SK-N-SH (cell line): ENCODE results near the gene TTC28. TPM values are rescaled to one million over a fixed set of nuclear protein-coding genes. Genes with fewer than 3 reads are reported as not detected.

Experiments used
- CTCF ChIA-PET: fragments of 300-600, 350-600 bp; formaldehyde crosslinking; extraction: SDS; loops from one replicate; lab custom pipeline; 2021; lab: Yijun Ruan, JAX
- POLR2A ChIA-PET: fragments of 350-600 bp; sonication (Branson Sonifier 250); formaldehyde crosslinking; extraction: SDS; loops from one replicate; lab custom pipeline; 2020; ENCODE audit warnings: antibody characterized with exemption, inconsistent platforms; lab: Yijun Ruan, JAX
- DNase-seq: peaks from one replicate; pipeline ENCODE4 v3.0.0; 2012
- H2AFZ ChIP-seq: fragments of 200-600 bp; sonication (generic); 2 replicates; pipeline ENCODE4 v1.8.1; 2016; ENCODE audit warnings: antibody characterized with exemption, mild to moderate bottlenecking, low read depth
- H3F3A ChIP-seq: fragments of 200-600 bp; sonication (generic); replicated peaks from 2 replicates; pipeline ENCODE3; 2016; ENCODE audit warnings: antibody characterized with exemption, mild to moderate bottlenecking; ENCODE audit not compliant: insufficient read depth
- H3K27ac ChIP-seq, 2 experiments: fragments of 200-500 bp in 1 of 2; fragments of 200-600 bp in 1 of 2; sonication (Bioruptor generic) in 1 of 2; sonication (generic), shearing (Covaris generic) in 1 of 2; 2 replicates each; pipeline versions ENCODE4 v1.5.1 to v1.6.1; 2014 to 2016; ENCODE audit warnings: low read depth in 2 of 2, inconsistent platforms in 1 of 2, low read length in 1 of 2, mild to moderate bottlenecking in 1 of 2, mixed read lengths in 1 of 2
- H3K27me3 ChIP-seq: fragments of 200-600 bp; sonication (generic), shearing (Covaris generic); 2 replicates; pipeline ENCODE4 v1.6.1; 2016; ENCODE audit warnings: mixed run types; ENCODE audit not compliant: insufficient read depth
- H3K36me3 ChIP-seq, 2 experiments: fragments of 200-500 bp in 1 of 2; fragments of 200-600 bp in 1 of 2; sonication (Bioruptor generic) in 1 of 2; sonication (generic) in 1 of 2; replicated peaks in 1 of 2; 2 replicates each; pipeline versions ENCODE3 to v1.5.1; 2014 to 2016; ENCODE audit warnings: low read length in 1 of 2, mild to moderate bottlenecking in 1 of 2; ENCODE audit not compliant: insufficient read depth in 2 of 2, control insufficient read depth in 1 of 2
- H3K4me1 ChIP-seq, 2 experiments: fragments of 200-500 bp in 1 of 2; fragments of 200-600 bp in 1 of 2; sonication (Bioruptor generic) in 1 of 2; sonication (generic), shearing (Covaris generic) in 1 of 2; 2 replicates each; pipeline versions ENCODE4 v1.5.1 to v1.6.1; 2014 to 2016; ENCODE audit warnings: low read depth in 1 of 2, low read length in 1 of 2, mixed run types in 1 of 2; ENCODE audit not compliant: insufficient read depth in 2 of 2, control insufficient read depth in 1 of 2
- H3K4me2 ChIP-seq: fragments of 200-600 bp; sonication (generic), shearing (Covaris generic); 2 replicates; pipeline ENCODE4 v1.6.1; 2017; ENCODE audit warnings: mixed run types
- H3K4me3 ChIP-seq, 2 experiments: fragments of 200-500 bp in 1 of 2; fragments of 200-600 bp in 1 of 2; sonication (Bioruptor generic) in 1 of 2; sonication (generic), shearing (Covaris generic) in 1 of 2; 2 replicates each; pipeline versions ENCODE4 v1.5.1 to v1.8.1; 2014 to 2016; ENCODE audit warnings: low read depth in 2 of 2, inconsistent platforms in 1 of 2, low read length in 1 of 2, mild to moderate bottlenecking in 1 of 2, mixed read lengths in 1 of 2, moderate library complexity in 1 of 2
- H3K79me2 ChIP-seq: fragments of 200-600 bp; sonication (generic); 2 replicates; pipeline ENCODE4 v1.8.1; 2017; ENCODE audit warnings: mild to moderate bottlenecking; ENCODE audit not compliant: insufficient read depth
- H3K9ac ChIP-seq: fragments of 200-600 bp; sonication (generic); 2 replicates; pipeline ENCODE4 v1.6.1; 2017; ENCODE audit warnings: mixed run types
- H3K9me2 ChIP-seq: fragments of 200-600 bp; sonication (generic); 2 replicates; pipeline ENCODE4 v1.6.1; 2017; ENCODE audit warnings: mixed run types
- H3K9me3 ChIP-seq: fragments of 200-600 bp; sonication (generic); 2 replicates; pipeline ENCODE4 v1.6.1; 2017; ENCODE audit warnings: mixed run types, mild to moderate bottlenecking, moderate library complexity
- H4K20me1 ChIP-seq: fragments of 200-600 bp; sonication (generic); 2 replicates; pipeline ENCODE4 v1.6.1; 2017; ENCODE audit warnings: mild to moderate bottlenecking, mixed run types; ENCODE audit not compliant: insufficient read depth
- EZH2phosphoT487 ChIP-seq: fragments of 200-600 bp; sonication (generic); IDR thresholded peaks from 2 replicates; pipeline ENCODE4 v1.6.1; 2017; ENCODE audit warnings: low read depth, mixed run types, mild to moderate bottlenecking, antibody characterized with exemption, moderate library complexity, borderline replicate concordance
- FOXM1 ChIP-seq: IDR thresholded peaks from 2 replicates; pipeline ENCODE4 v1.4.0; 2012; ENCODE audit warnings: low read depth, mild to moderate bottlenecking
- GABPA ChIP-seq: IDR thresholded peaks from 2 replicates; pipeline ENCODE4 v1.4.0; 2012; ENCODE audit warnings: low read depth, mild to moderate bottlenecking
- GATA2 ChIP-seq: sonication (generic); formaldehyde crosslinking; IDR thresholded peaks from 2 replicates; pipeline ENCODE4 v1.5.0; 2020; ENCODE audit warnings: mild to moderate bottlenecking, missing genetic modification reagents
- MEF2A ChIP-seq: IDR thresholded peaks from 2 replicates; pipeline ENCODE4 v1.4.0; 2012; ENCODE audit warnings: low read depth, borderline replicate concordance
- MXI1 ChIP-seq: IDR thresholded peaks from 2 replicates; pipeline ENCODE4 v1.6.1; 2012; ENCODE audit warnings: mild to moderate bottlenecking, low read depth, low read length, improper control_type of control experiment
- NFIC ChIP-seq: IDR thresholded peaks from 2 replicates; pipeline ENCODE4 v1.4.0; 2012; ENCODE audit warnings: borderline replicate concordance
- NRF1 ChIP-seq: IDR thresholded peaks from 2 replicates; pipeline ENCODE4 v1.6.1; 2012; ENCODE audit warnings: low read depth, mild to moderate bottlenecking, low read length
- POLR2AphosphoS5 ChIP-seq: IDR thresholded peaks from 2 replicates; pipeline ENCODE4 v1.6.1; 2012; ENCODE audit warnings: low read depth, low read length
- RAD21 ChIP-seq: IDR thresholded peaks from 2 replicates; pipeline ENCODE4 v1.6.1; 2012; ENCODE audit warnings: mild to moderate bottlenecking, low read length
- RXRA ChIP-seq: IDR thresholded peaks from 2 replicates; pipeline ENCODE4 v1.4.0; 2012; ENCODE audit warnings: low read depth, mild to moderate bottlenecking, borderline replicate concordance
- SIN3A ChIP-seq: IDR thresholded peaks from 2 replicates; pipeline ENCODE4 v1.6.1; 2012; ENCODE audit warnings: low read depth, mild to moderate bottlenecking, low read length, moderate library complexity, borderline replicate concordance
- SMC3 ChIP-seq: IDR thresholded peaks from 2 replicates; pipeline ENCODE4 v1.6.1; 2012; ENCODE audit warnings: low read depth, low read length, improper control_type of control experiment
- TCF12 ChIP-seq: IDR thresholded peaks from 2 replicates; pipeline ENCODE4 v1.4.0; 2012
- TEAD4 ChIP-seq: IDR thresholded peaks from 2 replicates; pipeline ENCODE4 v1.4.0; 2012; ENCODE audit warnings: mild to moderate bottlenecking, borderline replicate concordance; ENCODE audit not compliant: insufficient read depth
- WGBS: methylation state at CpG from one replicate; pipeline ENCODE4 v1.1.6; 2017; ENCODE audit warnings: low lambda C conversion rate; 5-methylcytosine and 5-hydroxymethylcytosine counted together
- polyA plus RNA-seq, 3 experiments: library from polyadenylated mRNA; depleted of rRNA; stranded (reverse); fragments of >200 nt; gene quantifications; 2 replicates each; pipeline ENCODE4 v1.2.3, GENCODE V29; 2012
- TF ChIP-seq, protein P1 (sequence below): fragments of 200-600 bp; sonication (generic); IDR thresholded peaks from 2 replicates; pipeline ENCODE4 v1.6.1; 2017; ENCODE audit warnings: antibody characterized with exemption, mild to moderate bottlenecking, moderate library complexity
- TF ChIP-seq, protein P2 (sequence below): IDR thresholded peaks from 2 replicates; pipeline ENCODE4 v1.4.0; 2012; ENCODE audit warnings: low read depth
- TF ChIP-seq, protein P3 (sequence below): IDR thresholded peaks from 2 replicates; pipeline ENCODE4 v1.6.1; 2012; ENCODE audit warnings: mild to moderate bottlenecking, low read depth, low read length, moderate library complexity
- TF ChIP-seq, protein P4 (sequence below): IDR thresholded peaks from 2 replicates; pipeline ENCODE4 v1.4.0; 2012; ENCODE audit warnings: low read depth, borderline replicate concordance

The TTC28 gene
- polyA plus RNA-seq, 1 of the 3 experiments (the other 2 are of a cell fraction): 5.9 TPM

DNA sequence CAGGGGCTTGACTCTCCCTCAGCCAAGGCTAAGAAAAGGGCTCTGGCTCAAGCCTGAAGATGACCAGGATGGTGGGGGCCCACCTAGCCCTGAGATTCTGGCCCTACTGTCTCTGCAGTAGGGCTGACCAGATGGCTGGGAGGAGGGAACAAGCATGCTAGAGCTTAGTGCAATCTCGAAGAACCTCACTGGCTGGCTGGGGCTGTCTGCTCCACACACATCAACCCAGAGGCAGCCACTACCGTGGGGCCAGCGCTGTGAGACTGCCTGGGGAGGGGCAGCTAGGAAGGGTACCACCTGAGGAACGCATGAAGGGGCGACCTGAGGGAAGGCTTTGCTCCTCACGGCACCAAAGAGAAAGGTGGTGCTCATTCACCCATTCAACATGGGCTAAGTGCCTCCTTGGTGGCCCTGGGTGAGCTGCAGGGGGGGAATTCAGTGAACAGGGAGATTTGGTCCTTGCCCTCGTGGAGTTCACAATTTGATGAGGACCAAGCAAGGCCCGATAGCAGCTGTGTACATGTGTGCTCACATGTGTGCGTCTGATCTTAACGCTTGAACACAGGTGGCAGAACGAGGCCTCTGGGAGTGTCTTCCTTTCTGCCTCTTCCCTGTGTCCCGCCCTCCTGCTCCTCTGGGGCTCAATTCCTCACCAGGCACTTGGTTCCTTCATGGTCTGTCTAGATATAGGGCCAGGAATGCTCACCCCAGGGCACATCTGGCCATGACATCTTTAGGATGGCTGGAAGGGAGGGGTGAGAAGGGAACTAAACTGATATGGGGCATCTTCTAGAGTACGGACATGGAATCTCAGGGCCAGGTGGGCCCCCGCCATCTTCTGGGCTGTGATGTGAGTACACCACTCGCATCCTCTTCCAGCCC lies 658.3 kb downstream of the TTC28 start:
- POLR2A ChIA-PET: interaction anchor here (1.0 to 1.4 kb wide), 2 partner anchors 7 to 421 kb away, joined by 3 to 4 read pairs; no protein-coding TSS in a partner anchor
- peak overlapping the region; percentile 4 to 91; a peak in 2 of 4 replicates for H3K27ac ChIP-seq
- no peak for DNase-seq

More for the DNA sequence above, 658.3 kb downstream of the TTC28 start:
- Histone ChIP-seq H3K9me3 (no peaks in the 10 kb centered on the region), H2AFZ (no peak overlapping the region), H3K4me2 (peak overlapping the region; percentile 49; the same call in 1 of the 2 replicates), H3K79me2 (no peaks in the 10 kb centered on the region), H3K4me1 (peaks cover 8 to 99% of the 10 kb centered on the region in 2 experiments; a peak in 3 of 4 replicates), H3K9me2 (no peaks in the 10 kb centered on the region), H3K9ac (no peak overlapping the region), H3K27me3 (no peaks in the 10 kb centered on the region), H3K36me3 (no peaks in the 10 kb centered on the region), H4K20me1 (no peaks in the 10 kb centered on the region; the same call in 1 of the 2 replicates), H3F3A (peaks cover 4% of the 10 kb centered on the region), H3K4me3 (no peak overlapping the region)
- CTCF ChIA-PET: interaction anchor here (0.8 to 32.5 kb wide), 22 partner anchors 8 to 808 kb away, joined by 3 to 630 read pairs (median 16); no protein-coding TSS in a partner anchor
- 91% methylated on average over 13 of the region's 15 CpGs for whole genome bisulfite sequencing
- no peak for TF ChIP-seq POLR2AphosphoS5
- no peak for TF ChIP-seq SMC3
- no peak for TF ChIP-seq FOXM1
- TF ChIP-seq, protein P1, sequence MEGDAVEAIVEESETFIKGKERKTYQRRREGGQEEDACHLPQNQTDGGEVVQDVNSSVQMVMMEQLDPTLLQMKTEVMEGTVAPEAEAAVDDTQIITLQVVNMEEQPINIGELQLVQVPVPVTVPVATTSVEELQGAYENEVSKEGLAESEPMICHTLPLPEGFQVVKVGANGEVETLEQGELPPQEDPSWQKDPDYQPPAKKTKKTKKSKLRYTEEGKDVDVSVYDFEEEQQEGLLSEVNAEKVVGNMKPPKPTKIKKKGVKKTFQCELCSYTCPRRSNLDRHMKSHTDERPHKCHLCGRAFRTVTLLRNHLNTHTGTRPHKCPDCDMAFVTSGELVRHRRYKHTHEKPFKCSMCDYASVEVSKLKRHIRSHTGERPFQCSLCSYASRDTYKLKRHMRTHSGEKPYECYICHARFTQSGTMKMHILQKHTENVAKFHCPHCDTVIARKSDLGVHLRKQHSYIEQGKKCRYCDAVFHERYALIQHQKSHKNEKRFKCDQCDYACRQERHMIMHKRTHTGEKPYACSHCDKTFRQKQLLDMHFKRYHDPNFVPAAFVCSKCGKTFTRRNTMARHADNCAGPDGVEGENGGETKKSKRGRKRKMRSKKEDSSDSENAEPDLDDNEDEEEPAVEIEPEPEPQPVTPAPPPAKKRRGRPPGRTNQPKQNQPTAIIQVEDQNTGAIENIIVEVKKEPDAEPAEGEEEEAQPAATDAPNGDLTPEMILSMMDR: no peak
- TF ChIP-seq SIN3A: no peak
- no peak for TF ChIP-seq RXRA
- TF ChIP-seq EZH2phosphoT487: no peak
- no peak for TF ChIP-seq NRF1
- TF ChIP-seq MXI1: no peak
- no peak for TF ChIP-seq GATA2 (CRISPR knock-in tag)
- TF ChIP-seq, protein P2, sequence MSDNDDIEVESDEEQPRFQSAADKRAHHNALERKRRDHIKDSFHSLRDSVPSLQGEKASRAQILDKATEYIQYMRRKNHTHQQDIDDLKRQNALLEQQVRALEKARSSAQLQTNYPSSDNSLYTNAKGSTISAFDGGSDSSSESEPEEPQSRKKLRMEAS: no peak
- TF ChIP-seq TCF12: no peak
- no peak for TF ChIP-seq GABPA
- no peak for TF ChIP-seq MEF2A
- TF ChIP-seq, protein P3, sequence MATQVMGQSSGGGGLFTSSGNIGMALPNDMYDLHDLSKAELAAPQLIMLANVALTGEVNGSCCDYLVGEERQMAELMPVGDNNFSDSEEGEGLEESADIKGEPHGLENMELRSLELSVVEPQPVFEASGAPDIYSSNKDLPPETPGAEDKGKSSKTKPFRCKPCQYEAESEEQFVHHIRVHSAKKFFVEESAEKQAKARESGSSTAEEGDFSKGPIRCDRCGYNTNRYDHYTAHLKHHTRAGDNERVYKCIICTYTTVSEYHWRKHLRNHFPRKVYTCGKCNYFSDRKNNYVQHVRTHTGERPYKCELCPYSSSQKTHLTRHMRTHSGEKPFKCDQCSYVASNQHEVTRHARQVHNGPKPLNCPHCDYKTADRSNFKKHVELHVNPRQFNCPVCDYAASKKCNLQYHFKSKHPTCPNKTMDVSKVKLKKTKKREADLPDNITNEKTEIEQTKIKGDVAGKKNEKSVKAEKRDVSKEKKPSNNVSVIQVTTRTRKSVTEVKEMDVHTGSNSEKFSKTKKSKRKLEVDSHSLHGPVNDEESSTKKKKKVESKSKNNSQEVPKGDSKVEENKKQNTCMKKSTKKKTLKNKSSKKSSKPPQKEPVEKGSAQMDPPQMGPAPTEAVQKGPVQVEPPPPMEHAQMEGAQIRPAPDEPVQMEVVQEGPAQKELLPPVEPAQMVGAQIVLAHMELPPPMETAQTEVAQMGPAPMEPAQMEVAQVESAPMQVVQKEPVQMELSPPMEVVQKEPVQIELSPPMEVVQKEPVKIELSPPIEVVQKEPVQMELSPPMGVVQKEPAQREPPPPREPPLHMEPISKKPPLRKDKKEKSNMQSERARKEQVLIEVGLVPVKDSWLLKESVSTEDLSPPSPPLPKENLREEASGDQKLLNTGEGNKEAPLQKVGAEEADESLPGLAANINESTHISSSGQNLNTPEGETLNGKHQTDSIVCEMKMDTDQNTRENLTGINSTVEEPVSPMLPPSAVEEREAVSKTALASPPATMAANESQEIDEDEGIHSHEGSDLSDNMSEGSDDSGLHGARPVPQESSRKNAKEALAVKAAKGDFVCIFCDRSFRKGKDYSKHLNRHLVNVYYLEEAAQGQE: no peak
- TF ChIP-seq TEAD4: no peak
- TF ChIP-seq, protein P4, sequence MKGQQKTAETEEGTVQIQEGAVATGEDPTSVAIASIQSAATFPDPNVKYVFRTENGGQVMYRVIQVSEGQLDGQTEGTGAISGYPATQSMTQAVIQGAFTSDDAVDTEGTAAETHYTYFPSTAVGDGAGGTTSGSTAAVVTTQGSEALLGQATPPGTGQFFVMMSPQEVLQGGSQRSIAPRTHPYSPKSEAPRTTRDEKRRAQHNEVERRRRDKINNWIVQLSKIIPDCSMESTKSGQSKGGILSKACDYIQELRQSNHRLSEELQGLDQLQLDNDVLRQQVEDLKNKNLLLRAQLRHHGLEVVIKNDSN: no peak
- no peak for TF ChIP-seq NFIC
- TF ChIP-seq RAD21: no peak
